ENCODE measurements around the gene TMC5. TPM values are rescaled to one million over a fixed set of nuclear protein-coding genes. Genes with fewer than 3 reads are reported as not detected.

TMC5 gene
- total RNA-seq, 1 experiment from 2014 or later = 52.5 TPM

- TF ChIP-seq EZH2 (IDR thresholded peaks at IDR 0.05; ENCODE audit: low read depth) = no peak
- TF ChIP-seq, protein P1, sequence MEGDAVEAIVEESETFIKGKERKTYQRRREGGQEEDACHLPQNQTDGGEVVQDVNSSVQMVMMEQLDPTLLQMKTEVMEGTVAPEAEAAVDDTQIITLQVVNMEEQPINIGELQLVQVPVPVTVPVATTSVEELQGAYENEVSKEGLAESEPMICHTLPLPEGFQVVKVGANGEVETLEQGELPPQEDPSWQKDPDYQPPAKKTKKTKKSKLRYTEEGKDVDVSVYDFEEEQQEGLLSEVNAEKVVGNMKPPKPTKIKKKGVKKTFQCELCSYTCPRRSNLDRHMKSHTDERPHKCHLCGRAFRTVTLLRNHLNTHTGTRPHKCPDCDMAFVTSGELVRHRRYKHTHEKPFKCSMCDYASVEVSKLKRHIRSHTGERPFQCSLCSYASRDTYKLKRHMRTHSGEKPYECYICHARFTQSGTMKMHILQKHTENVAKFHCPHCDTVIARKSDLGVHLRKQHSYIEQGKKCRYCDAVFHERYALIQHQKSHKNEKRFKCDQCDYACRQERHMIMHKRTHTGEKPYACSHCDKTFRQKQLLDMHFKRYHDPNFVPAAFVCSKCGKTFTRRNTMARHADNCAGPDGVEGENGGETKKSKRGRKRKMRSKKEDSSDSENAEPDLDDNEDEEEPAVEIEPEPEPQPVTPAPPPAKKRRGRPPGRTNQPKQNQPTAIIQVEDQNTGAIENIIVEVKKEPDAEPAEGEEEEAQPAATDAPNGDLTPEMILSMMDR (conservative IDR thresholded peaks at IDR 0.05) = no peak
- Histone ChIP-seq H3F3A (ENCODE audit: insufficient read depth, low read depth) (peaks cover 40% of the 10 kb centered on the region), H3K9me3 (ENCODE audit: insufficient read depth, low read depth) (no peaks in the 10 kb centered on the region), H3K27ac (peak overlapping the region; percentile 66), H2AFZ (no peak overlapping the region; the same call in 1 of the 2 replicates), H3K4me3 (no peak overlapping the region), H3K36me3 (ENCODE audit: low read depth) (no peaks in the 10 kb centered on the region), H3K79me2 (ENCODE audit: low read depth) (peaks cover 25% of the 10 kb centered on the region; the same call in 1 of the 2 replicates), H4K20me1 (ENCODE audit: insufficient read depth) (no peaks in the 10 kb centered on the region), H3K9me2 (ENCODE audit: insufficient read depth) (no peaks in the 10 kb centered on the region), H3K27me3 (ENCODE audit: insufficient read depth, low read depth) (no peaks in the 10 kb centered on the region), H3K4me2 (peak overlapping the region; percentile 46), H3K4me1 (replicated peaks; ENCODE audit: insufficient read depth) (peaks cover 58% of the 10 kb centered on the region)
- ChIA-PET CTCF (interaction anchor here (0.5 to 1.3 kb wide), 4 partner anchors 29 to 295 kb away, joined by 3 to 4 read pairs (median 4); no protein-coding TSS in a partner anchor), POLR2A (ENCODE audit: unreplicated experiment) (interaction anchor here (0.6 to 1.1 kb wide), 7 partner anchors 8 to 288 kb away, joined by 3 to 10 read pairs (median 4); no protein-coding TSS in a partner anchor)
- peak in 1 of 2 experiments; percentile 36 for DNase-seq
- BruUV-seq (replicated peaks) = no TSS peak
- intact Hi-C loops (cut with micrococcal nuclease; ENCODE audit: unreplicated experiment) = loop anchor here (2.0 to 5.0 kb wide), 2 partner anchors 139 to 582 kb away; partner anchors contain the start of genes ARL6IP1, CCP110 and GDE1
Observed at GRCh38 chr16:19382887-19383816, 34.5 kb upstream of the TMC5 start.

DNA sequence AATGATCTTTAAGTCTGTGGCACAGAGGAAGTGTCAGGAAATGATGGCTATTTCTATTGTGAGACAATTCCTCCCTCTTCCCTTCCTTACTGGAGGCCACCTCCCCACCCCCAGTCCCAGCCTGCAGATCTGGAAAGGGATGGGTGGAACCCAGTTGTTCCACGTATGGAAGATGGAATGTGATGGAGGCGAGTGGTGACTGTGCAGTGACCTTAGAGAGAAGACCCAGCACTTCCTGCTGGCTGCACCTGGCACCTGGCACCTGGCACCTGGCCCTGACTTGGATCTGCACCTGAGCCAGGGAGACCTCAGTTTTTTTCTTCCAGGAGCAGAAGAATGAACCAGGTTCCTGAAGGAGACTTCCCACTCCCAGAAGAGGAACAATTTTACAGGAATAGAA, 33.0 kb upstream of the TMC5 start:
- H2AFZ ChIP-seq = no peak overlapping the region; the same call in 1 of the 2 replicates
- H3K79me2 ChIP-seq (ENCODE audit: low read depth) = peaks cover 32% of the 10 kb centered on the region; the same call in 1 of the 2 replicates
- no peaks in the 10 kb centered on the region for H3K9me2 ChIP-seq (ENCODE audit: insufficient read depth)
- peak overlapping the region; percentile 42 for H3K4me3 ChIP-seq
- H3K27ac ChIP-seq = peak overlapping the region; percentile 91
- no peaks in the 10 kb centered on the region for H3K27me3 ChIP-seq (ENCODE audit: insufficient read depth, low read depth)
- POLR2A ChIA-PET (ENCODE audit: unreplicated experiment) = interaction anchor here (0.7 to 1.0 kb wide), 3 partner anchors 8 to 42 kb away, joined by 3 to 10 read pairs (median 4); no protein-coding TSS in a partner anchor
- CTCF ChIA-PET = interaction anchor here (0.6 kb wide), 1 partner anchor 401 kb away, joined by 3 read pairs; the partner anchor contains the start of gene TMC7
- peaks cover 58% of the 10 kb centered on the region for H3K4me1 ChIP-seq (replicated peaks; ENCODE audit: insufficient read depth)
- peak; percentile 96 to 97 for DNase-seq
- no TSS peak for BruUV-seq (replicated peaks)
- no peaks in the 10 kb centered on the region for H3K36me3 ChIP-seq (ENCODE audit: low read depth)
- intact Hi-C loops (cut with micrococcal nuclease; ENCODE audit: unreplicated experiment) = loop anchor here (1.0 to 5.0 kb wide), 5 partner anchors 9 to 138 kb away; partner anchors contain the start of genes CCP110 and GDE1
- H3F3A ChIP-seq (ENCODE audit: insufficient read depth, low read depth) = peaks cover 40% of the 10 kb centered on the region
- H3K4me2 ChIP-seq = peak overlapping the region; percentile 76
- no peaks in the 10 kb centered on the region for H4K20me1 ChIP-seq (ENCODE audit: insufficient read depth)
- H3K9me3 ChIP-seq (ENCODE audit: insufficient read depth, low read depth) = no peaks in the 10 kb centered on the region
- TF ChIP-seq EZH2 (IDR thresholded peaks at IDR 0.05; ENCODE audit: low read depth) = no peak
- TF ChIP-seq, protein P1 (conservative IDR thresholded peaks at IDR 0.05) = no peak

DNA sequence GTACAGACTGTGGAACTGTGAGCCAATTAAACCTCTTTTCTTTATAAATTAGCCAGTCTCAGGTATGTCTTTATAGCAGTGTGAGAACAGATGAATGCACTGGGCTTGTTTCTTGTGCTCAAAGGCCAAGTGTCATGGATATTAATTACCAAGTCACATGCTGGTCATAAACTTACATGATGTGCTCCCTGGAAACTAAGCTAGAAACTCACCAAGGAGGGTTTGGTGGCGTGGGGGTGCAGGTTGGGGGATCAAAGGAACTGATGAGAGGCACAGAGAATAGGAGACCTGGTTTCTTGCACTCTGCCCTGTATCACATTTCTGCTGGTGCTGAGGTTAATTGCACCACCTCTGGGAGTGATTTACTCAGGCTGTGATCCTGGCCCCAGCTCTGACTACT, 31.2 kb upstream of the TMC5 start:
- intact Hi-C loops (cut with micrococcal nuclease; ENCODE audit: unreplicated experiment) = no loop called here
- no peak overlapping the region for H2AFZ ChIP-seq

More for the DNA sequence above, 31.2 kb upstream of the TMC5 start:
- no peak for DNase-seq
- Histone ChIP-seq H3K9me2 (ENCODE audit: insufficient read depth) (no peaks in the 10 kb centered on the region), H3K79me2 (ENCODE audit: low read depth) (peaks cover 34% of the 10 kb centered on the region; the same call in 1 of the 2 replicates), H3K27me3 (ENCODE audit: insufficient read depth, low read depth) (no peaks in the 10 kb centered on the region), H3K9me3 (ENCODE audit: insufficient read depth, low read depth) (peaks cover under 1% of the 10 kb centered on the region; the same call in 1 of the 2 replicates), H3K27ac (no peak overlapping the region), H3K4me1 (replicated peaks; ENCODE audit: insufficient read depth) (peaks cover 55% of the 10 kb centered on the region), H3K4me3 (no peak overlapping the region), H3K4me2 (peak overlapping the region; percentile 12), H4K20me1 (ENCODE audit: insufficient read depth) (no peaks in the 10 kb centered on the region), H3F3A (ENCODE audit: insufficient read depth, low read depth) (peaks cover 42% of the 10 kb centered on the region), H3K36me3 (ENCODE audit: low read depth) (0 out of 2 replicates have a peak, but pooled peaks cover 2% of the 10 kb centered on the region)
- POLR2A ChIA-PET (ENCODE audit: unreplicated experiment) = interaction anchor here (0.6 kb wide), 1 partner anchor 26 kb away, joined by 3 read pairs; no protein-coding TSS in a partner anchor
- CTCF ChIA-PET = no interaction called here
- BruUV-seq (replicated peaks) = no TSS peak
- TF ChIP-seq, protein P1 (conservative IDR thresholded peaks at IDR 0.05) = no peak
- no peak for TF ChIP-seq EZH2 (IDR thresholded peaks at IDR 0.05; ENCODE audit: low read depth)
